GM18951 (cell line): Measurements from ENCODE around the gene MALSU1.

Source experiments
- POLR2A ChIP-seq: IDR thresholded peaks from 4 replicates; pipeline ENCODE4 v1.6.1; 2011; ENCODE audit warnings: mild to moderate bottlenecking; ENCODE audit not compliant: insufficient read length, insufficient read depth; ENCODE audit errors: extremely low read depth
- in situ Hi-C: fragments of 300-500 bp; cut with MboI; formaldehyde crosslinking; loops from one replicate; pipeline ENCODE4 v1.12.0; 2022; ENCODE audit warnings: low sequenced_read_pairs, mixed read lengths, inconsistent platforms; ENCODE audit not compliant: unreplicated experiment

The MALSU1 gene

DNA sequence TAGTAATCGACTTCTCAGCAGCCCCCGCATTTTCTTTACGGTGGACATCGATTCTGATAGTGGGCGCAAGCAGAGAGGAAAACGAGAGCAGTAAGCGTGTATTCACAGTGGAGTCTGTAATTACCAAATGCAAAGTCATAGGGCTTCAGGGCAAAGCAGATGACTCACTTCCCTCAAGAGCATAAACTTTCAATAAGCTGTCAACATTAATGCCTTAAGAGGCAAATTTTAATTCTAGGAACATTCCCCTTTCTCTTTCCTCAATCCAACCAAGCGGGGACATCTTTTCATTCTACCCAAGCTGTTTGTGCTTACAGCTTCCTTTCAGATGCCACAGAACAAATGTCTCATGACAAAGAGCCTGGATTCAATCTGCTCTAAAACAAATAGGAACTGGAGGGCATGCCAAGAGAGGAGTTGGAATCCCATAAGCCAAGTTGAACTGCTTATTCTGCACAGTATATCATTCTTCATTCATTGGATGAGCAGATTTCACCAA is 48.6 kb downstream of the MALSU1 start:
- no peak for TF ChIP-seq POLR2A
- in situ Hi-C loops, result no loop called here

DNA sequence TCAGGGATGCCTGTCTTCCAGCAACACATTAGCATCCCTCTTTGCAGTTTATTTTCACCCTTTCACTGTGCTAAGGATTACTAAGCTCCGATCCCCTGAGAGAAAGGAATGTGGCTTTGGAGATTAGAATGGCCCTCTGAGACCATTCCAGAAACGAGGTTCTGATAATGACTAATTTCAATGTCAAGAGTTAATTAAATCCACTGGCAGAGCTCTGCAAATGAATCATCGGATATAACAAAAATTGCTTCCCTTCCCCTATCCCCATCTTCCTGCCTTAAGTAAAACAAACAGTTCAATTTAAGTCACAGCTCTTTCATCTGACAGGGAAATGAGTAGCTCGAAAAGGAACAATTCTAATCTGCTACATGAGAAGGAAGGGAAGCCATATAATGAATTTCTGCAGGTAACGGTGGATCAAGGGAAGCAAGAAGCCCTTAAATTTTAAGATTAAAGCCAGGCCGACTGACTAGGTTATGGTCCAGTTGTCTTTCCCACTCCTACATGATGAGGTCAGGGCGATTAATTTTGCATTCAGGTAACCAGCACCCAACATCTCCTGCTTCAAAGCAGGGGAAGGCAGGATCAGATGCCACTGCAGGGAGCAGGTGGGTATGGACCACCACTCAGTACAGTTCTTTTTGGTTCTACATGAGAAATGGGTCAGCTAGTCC is 50.5 kb downstream of the MALSU1 start:
- in situ Hi-C loops, result no loop called here
- no peak for TF ChIP-seq POLR2A

DNA sequence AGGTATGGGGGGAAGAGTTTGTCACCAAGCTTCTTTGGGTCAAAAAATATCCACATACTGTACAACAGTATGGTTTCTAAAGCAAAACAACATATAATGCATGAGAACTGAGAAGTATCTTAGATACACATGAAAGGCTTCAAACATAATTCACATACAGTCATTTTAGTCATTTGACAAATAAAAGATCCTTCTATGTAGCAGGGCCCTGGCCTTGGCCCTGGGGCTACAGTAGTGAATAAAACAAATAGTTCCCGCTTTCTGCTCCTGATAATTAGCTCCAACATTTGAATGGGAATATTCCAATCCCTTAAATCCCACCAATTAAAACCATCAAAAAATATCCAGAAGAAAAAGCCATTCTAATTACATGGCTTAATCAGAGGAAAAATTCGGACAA is 51.3 kb downstream of the MALSU1 start:
- in situ Hi-C loops, result no loop called here

DNA sequence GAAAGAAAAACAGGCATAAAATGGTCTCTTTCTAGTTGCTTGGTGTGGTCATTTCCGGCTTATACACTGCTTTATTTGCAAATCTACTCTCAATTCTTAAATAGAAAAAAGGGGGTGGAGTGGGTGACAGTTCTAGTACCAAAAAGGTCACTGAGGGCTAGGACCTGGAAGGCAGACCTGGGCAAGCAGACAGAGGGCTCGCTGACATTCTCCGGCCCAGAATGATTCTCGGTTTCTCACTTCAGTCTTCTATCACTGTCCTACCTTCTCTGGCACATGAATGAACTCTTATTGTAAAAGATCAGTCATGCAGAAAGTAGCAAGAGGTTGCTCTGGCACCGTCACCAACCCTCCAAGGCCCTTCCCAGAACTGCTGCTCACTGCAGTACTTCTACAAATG is 54.0 kb downstream of the MALSU1 start:
- in situ Hi-C loops, result no loop called here
- no peak for TF ChIP-seq POLR2A

More for the DNA sequence above, 51.3 kb downstream of the MALSU1 start:
- TF ChIP-seq POLR2A, result no peak

DNA sequence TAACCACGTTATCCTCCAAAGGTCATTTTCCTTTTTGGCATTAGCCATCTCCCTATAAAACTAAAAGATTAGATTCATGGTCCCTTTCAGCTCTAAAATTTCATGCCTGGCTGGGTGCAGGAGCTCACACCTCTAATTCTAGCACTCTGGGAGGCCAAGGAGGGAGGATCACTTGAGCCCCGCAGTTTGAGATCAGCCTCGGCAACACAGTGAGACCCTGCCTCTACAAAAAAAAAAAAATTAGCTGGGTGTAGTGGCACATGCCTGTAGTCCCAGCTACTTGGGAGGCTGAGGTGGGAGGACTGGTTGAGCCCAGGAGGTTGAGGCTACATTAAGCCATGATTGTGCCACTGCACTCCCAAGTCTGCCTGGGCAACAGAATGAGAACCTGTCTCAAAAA is 57.0 kb downstream of the MALSU1 start:
- no peak for TF ChIP-seq POLR2A
- in situ Hi-C loops, result no loop called here

DNA sequence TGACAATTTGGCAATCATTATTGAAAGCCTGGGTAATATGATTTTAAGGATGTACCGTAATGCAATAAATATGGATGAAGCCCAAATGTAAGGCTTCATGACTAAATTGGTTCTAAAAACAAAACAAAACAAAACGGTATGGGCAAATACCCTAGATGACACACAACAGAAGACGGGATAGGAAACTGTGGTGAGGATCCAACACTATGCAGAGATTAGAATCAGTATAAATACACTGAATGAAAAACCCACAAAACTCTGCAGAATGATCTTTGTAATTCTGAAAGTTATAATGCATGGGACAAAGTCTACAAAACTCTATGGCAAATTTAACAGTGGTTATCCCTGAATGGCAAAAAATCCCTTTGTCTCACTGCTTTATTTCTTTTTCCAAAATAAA is 57.6 kb downstream of the MALSU1 start:
- in situ Hi-C loops, result no loop called here
- TF ChIP-seq POLR2A, result no peak

DNA sequence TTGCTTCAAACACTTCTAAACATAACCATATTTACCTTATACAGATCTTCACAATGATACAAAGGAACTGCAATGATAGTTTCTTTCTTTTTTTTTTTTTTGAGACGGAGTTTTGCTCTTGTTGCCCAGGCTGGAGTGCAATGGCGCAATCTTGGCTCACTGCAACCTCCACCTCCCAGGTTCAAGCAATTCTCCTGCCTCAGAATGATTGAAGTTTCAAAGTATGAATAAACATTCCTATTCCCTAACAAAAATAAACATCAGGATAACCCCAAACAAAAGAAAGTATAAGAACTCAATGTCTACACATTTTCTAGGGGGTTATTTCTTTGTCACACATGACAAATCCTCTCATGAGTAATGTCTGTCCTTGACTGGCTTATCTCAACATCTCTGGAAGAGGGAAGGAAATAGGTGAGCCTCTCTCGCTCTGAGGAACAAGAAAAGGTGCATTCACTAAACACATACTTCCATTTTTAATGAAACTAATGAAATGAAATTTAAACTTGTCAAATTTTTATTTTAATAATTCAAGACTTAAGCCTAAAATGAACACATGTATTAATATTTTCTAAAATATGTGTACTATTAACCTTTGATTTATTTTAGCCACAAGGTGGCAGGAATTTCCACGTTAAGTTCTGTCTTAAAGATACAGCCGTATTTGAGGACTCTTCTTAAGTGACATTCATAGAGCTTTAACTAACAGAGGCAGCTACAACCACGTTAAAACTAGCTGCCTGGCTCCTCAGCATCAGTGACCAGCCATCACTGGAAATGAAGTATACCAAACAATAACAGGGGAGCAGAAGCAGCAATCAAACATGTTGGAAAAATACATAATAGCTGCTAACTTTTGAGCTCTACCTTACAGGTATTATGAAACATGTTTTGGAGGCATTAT is 58.3 kb downstream of the MALSU1 start:
- no peak for TF ChIP-seq POLR2A
- in situ Hi-C loops, result no loop called here

DNA sequence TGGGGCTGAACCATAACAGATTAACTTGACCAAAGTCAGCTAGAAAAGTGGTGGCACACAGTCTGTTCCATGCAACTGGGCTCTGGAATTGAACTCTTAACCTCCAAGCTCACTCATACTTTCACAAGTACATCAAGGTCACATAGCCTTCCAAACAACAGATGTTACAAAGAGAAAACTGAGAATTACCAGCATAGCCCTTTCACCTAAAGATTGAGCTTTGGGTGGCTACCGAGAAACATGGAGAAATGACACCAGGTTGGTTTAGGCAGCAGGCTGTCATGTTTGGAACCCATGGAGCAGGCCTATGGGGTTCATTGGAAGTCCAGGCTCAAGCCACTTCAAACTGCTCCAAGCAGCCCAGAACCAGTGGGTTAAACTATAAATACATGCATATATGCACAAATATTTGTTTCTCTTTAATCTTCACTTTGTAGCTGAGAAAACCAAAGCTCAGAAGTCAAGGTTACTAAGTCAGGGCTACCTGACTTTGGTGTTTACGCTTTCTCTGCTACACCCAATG is 59.1 kb downstream of the MALSU1 start:
- in situ Hi-C loops, result no loop called here

More for the DNA sequence above, 59.1 kb downstream of the MALSU1 start:
- no peak for TF ChIP-seq POLR2A
